ENCODE results near the gene PRKAG2.
A peak's percentile ranks its signal among the peaks of the same experiment; 100 is the strongest.

PRKAG2 gene

GRCh38 chr7:151679881-151680612, 196.9 kb downstream of the PRKAG2 start:
- TF ChIP-seq GATA2 (IDR thresholded peaks at IDR 0.05; ENCODE audit: low read depth, low read length) (peak; percentile 55; the same call in 1 of the 2 replicates), GATA3 (IDR thresholded peaks at IDR 0.05; ENCODE audit: low read depth, low read length) (no peak)

- TF ChIP-seq GATA3 (IDR thresholded peaks at IDR 0.05; ENCODE audit: low read depth, low read length) (no peak), GATA2 (IDR thresholded peaks at IDR 0.05; ENCODE audit: low read depth, low read length) (no peak)
Observed at GRCh38 chr7:151679071-151679708, 197.7 kb downstream of the PRKAG2 start.

GRCh38 chr7:151678227-151678604, 198.7 kb downstream of the PRKAG2 start:
- TF ChIP-seq GATA3 (IDR thresholded peaks at IDR 0.05; ENCODE audit: low read depth, low read length) (no peak), GATA2 (IDR thresholded peaks at IDR 0.05; ENCODE audit: low read depth, low read length) (no peak)

- TF ChIP-seq GATA3 (IDR thresholded peaks at IDR 0.05; ENCODE audit: low read depth, low read length), result no peak
- TF ChIP-seq GATA2 (IDR thresholded peaks at IDR 0.05; ENCODE audit: low read depth, low read length), result no peak
Observed at GRCh38 chr7:151677581-151678226, 199.2 kb downstream of the PRKAG2 start.

GRCh38 chr7:151676759-151677158, 200.2 kb downstream of the PRKAG2 start:
- TF ChIP-seq GATA2 (IDR thresholded peaks at IDR 0.05; ENCODE audit: low read depth, low read length), result no peak
- no peak for TF ChIP-seq GATA3 (IDR thresholded peaks at IDR 0.05; ENCODE audit: low read depth, low read length)

- no peak for TF ChIP-seq GATA3 (IDR thresholded peaks at IDR 0.05; ENCODE audit: low read depth, low read length)
- no peak for TF ChIP-seq GATA2 (IDR thresholded peaks at IDR 0.05; ENCODE audit: low read depth, low read length)
Observed at GRCh38 chr7:151675196-151675920, 201.6 kb downstream of the PRKAG2 start.

GRCh38 chr7:151674161-151674920, 202.6 kb downstream of the PRKAG2 start:
- TF ChIP-seq GATA2 (IDR thresholded peaks at IDR 0.05; ENCODE audit: low read depth, low read length) (no peak), GATA3 (IDR thresholded peaks at IDR 0.05; ENCODE audit: low read depth, low read length) (no peak)

GRCh38 chr7:151673216-151673615, 203.7 kb downstream of the PRKAG2 start:
- no peak for TF ChIP-seq GATA2 (IDR thresholded peaks at IDR 0.05; ENCODE audit: low read depth, low read length)
- TF ChIP-seq GATA3 (IDR thresholded peaks at IDR 0.05; ENCODE audit: low read depth, low read length), result no peak

- TF ChIP-seq GATA2 (IDR thresholded peaks at IDR 0.05; ENCODE audit: low read depth, low read length) (no peak), GATA3 (IDR thresholded peaks at IDR 0.05; ENCODE audit: low read depth, low read length) (no peak)
Observed at GRCh38 chr7:151672716-151673115, 204.2 kb downstream of the PRKAG2 start.

- no peak for TF ChIP-seq GATA3 (IDR thresholded peaks at IDR 0.05; ENCODE audit: low read depth, low read length)
- no peak for TF ChIP-seq GATA2 (IDR thresholded peaks at IDR 0.05; ENCODE audit: low read depth, low read length)
Observed at GRCh38 chr7:151671514-151671913, 205.4 kb downstream of the PRKAG2 start.

GRCh38 chr7:151669762-151670161, 207.2 kb downstream of the PRKAG2 start:
- no peak for TF ChIP-seq GATA3 (IDR thresholded peaks at IDR 0.05; ENCODE audit: low read depth, low read length)
- no peak for TF ChIP-seq GATA2 (IDR thresholded peaks at IDR 0.05; ENCODE audit: low read depth, low read length)

GRCh38 chr7:151666886-151667285, 210.0 kb downstream of the PRKAG2 start:
- TF ChIP-seq GATA2 (IDR thresholded peaks at IDR 0.05; ENCODE audit: low read depth, low read length) (no peak), GATA3 (IDR thresholded peaks at IDR 0.05; ENCODE audit: low read depth, low read length) (no peak)

- TF ChIP-seq GATA3 (IDR thresholded peaks at IDR 0.05; ENCODE audit: low read depth, low read length), result no peak
- no peak for TF ChIP-seq GATA2 (IDR thresholded peaks at IDR 0.05; ENCODE audit: low read depth, low read length)
Observed at GRCh38 chr7:151665368-151665767, 211.5 kb downstream of the PRKAG2 start.

All from SH-SY5Y (cell line).